Suprapubic skin (tissue), 4 donors: ENCODE data around the gene SPRTN. TPM values are rescaled to one million over a fixed set of nuclear protein-coding genes. Genes with fewer than 3 reads are reported as not detected.

ENCODE experiments used
- DNase-seq, 2 donors: peaks; one replicate each; pipeline ENCODE4 v3.0.0-alpha.2; 2019; ENCODE audit warnings: low spot score in 2 of 2
- H3K27ac ChIP-seq: fragments of 200-600 bp; sonication (generic); one replicate; pipeline ENCODE4 v1.5.1; 2019
- H3K27me3 ChIP-seq: fragments of 200-600 bp; sonication (generic); one replicate; pipeline ENCODE4 v1.5.1; 2019
- H3K36me3 ChIP-seq: fragments of 200-600 bp; sonication (generic); one replicate; pipeline ENCODE4 v1.5.1; 2019
- H3K4me1 ChIP-seq: fragments of 200-600 bp; sonication (generic); one replicate; pipeline ENCODE4 v1.5.1; 2019
- H3K4me3 ChIP-seq: fragments of 200-600 bp; sonication (generic); one replicate; pipeline ENCODE4 v1.5.1; 2019; ENCODE audit warnings: mild to moderate bottlenecking
- H3K9me3 ChIP-seq: fragments of 200-600 bp; sonication (generic); one replicate; pipeline ENCODE4 v1.5.1; 2019
- CTCF ChIP-seq, 2 donors: fragments of 200-600 bp in 1 of 2; fragments of 450-650 bp in 1 of 2; sonication (generic) in 1 of 2; IDR thresholded peaks; one replicate each; pipeline ENCODE4 v1.5.1; 2016 to 2019; ENCODE audit warnings: antibody characterized with exemption in 2 of 2, mild to moderate bottlenecking in 1 of 2, moderate library complexity in 1 of 2
- EP300 ChIP-seq: sonication (generic); formaldehyde crosslinking; IDR thresholded peaks from one replicate; pipeline ENCODE4 v1.6.1; 2017; ENCODE audit warnings: antibody characterized with exemption
- POLR2A ChIP-seq, 2 donors: fragments of 450-650 bp; IDR thresholded peaks; one replicate each; pipeline ENCODE4 v1.6.1; 2017; ENCODE audit warnings: antibody characterized with exemption in 2 of 2, mild to moderate bottlenecking in 2 of 2, moderate library complexity in 2 of 2
- POLR2AphosphoS5 ChIP-seq, 3 donors: sonication (generic); formaldehyde crosslinking; IDR thresholded peaks; one replicate each; pipeline ENCODE4 v1.6.1; 2017; ENCODE audit warnings: antibody characterized with exemption in 3 of 3
- WGBS: methylation state at CpG from one replicate; pipeline ENCODE4 v1.1.5; 2018; 5-methylcytosine and 5-hydroxymethylcytosine counted together
- total RNA-seq, 4 donors: library from RNA; depleted of rRNA; stranded (reverse); fragments of >200 nt; gene quantifications; one replicate each; pipeline ENCODE4 v1.1.0, GENCODE V29; 2016

SPRTN gene
- total RNA-seq, 4 donors from 2014 or later: 18.6 to 28.4 (median 22.8) TPM

- TF ChIP-seq POLR2AphosphoS5 (IDR thresholded peaks at IDR 0.05): no peak
- no peak for TF ChIP-seq CTCF (IDR thresholded peaks at IDR 0.05)
- TF ChIP-seq POLR2A (IDR thresholded peaks at IDR 0.05): no peak
- no peak for TF ChIP-seq EP300
- H3K27ac ChIP-seq: no peak overlapping the region
- H3K36me3 ChIP-seq: peaks cover 24% of the 10 kb centered on the region
- H3K9me3 ChIP-seq: no peaks in the 10 kb centered on the region
- WGBS: 69% methylated on average over 3 of the region's 3 CpGs
- no peak for DNase-seq
- H3K27me3 ChIP-seq: no peaks in the 10 kb centered on the region
- no peak overlapping the region for H3K4me3 ChIP-seq
- H3K4me1 ChIP-seq: no peaks in the 10 kb centered on the region
These were observed 31.2 kb downstream of the SPRTN start for GRCh38 chr1:231369282-231369681.

GRCh38 chr1:231372501-231372900 lies 34.4 kb downstream of the SPRTN start:
- Histone ChIP-seq H3K27ac (no peak overlapping the region), H3K4me1 (peaks cover 9% of the 10 kb centered on the region), H3K4me3 (no peak overlapping the region), H3K27me3 (no peaks in the 10 kb centered on the region), H3K36me3 (peaks cover 14% of the 10 kb centered on the region), H3K9me3 (no peaks in the 10 kb centered on the region)
- DNase-seq: no peak
- TF ChIP-seq POLR2A (IDR thresholded peaks at IDR 0.05) (no peak), EP300 (no peak), CTCF (IDR thresholded peaks at IDR 0.05) (no peak), POLR2AphosphoS5 (IDR thresholded peaks at IDR 0.05) (no peak)

GRCh38 chr1:231374394-231374793 lies 36.3 kb downstream of the SPRTN start:
- Histone ChIP-seq H3K9me3 (no peaks in the 10 kb centered on the region), H3K27ac (no peak overlapping the region), H3K4me1 (peaks cover 17% of the 10 kb centered on the region), H3K27me3 (no peaks in the 10 kb centered on the region), H3K4me3 (no peak overlapping the region), H3K36me3 (peaks cover 6% of the 10 kb centered on the region)
- WGBS: 91% methylated on average over 4 of the region's 4 CpGs
- no peak for DNase-seq
- TF ChIP-seq POLR2A (IDR thresholded peaks at IDR 0.05) (no peak), EP300 (no peak), CTCF (IDR thresholded peaks at IDR 0.05) (no peak), POLR2AphosphoS5 (IDR thresholded peaks at IDR 0.05) (no peak)

- peaks cover under 1% of the 10 kb centered on the region for H3K36me3 ChIP-seq
- no peak for DNase-seq
- H3K4me3 ChIP-seq: no peak overlapping the region
- H3K27ac ChIP-seq: no peak overlapping the region
- no peaks in the 10 kb centered on the region for H3K27me3 ChIP-seq
- H3K9me3 ChIP-seq: no peaks in the 10 kb centered on the region
- 75% methylated on average over 4 of the region's 4 CpGs for WGBS
- H3K4me1 ChIP-seq: peaks cover 17% of the 10 kb centered on the region
- TF ChIP-seq POLR2A (IDR thresholded peaks at IDR 0.05) (no peak), CTCF (IDR thresholded peaks at IDR 0.05) (no peak), POLR2AphosphoS5 (IDR thresholded peaks at IDR 0.05) (no peak), EP300 (no peak)
These were observed 38.0 kb downstream of the SPRTN start for GRCh38 chr1:231376101-231376500.

GRCh38 chr1:231376875-231377549 lies 38.9 kb downstream of the SPRTN start:
- WGBS: 58% methylated on average over 5 of the region's 5 CpGs

More at GRCh38 chr1:231376875-231377549, 38.9 kb downstream of the SPRTN start:
- Histone ChIP-seq H3K9me3 (no peaks in the 10 kb centered on the region), H3K36me3 (no peaks in the 10 kb centered on the region), H3K27me3 (no peaks in the 10 kb centered on the region), H3K4me1 (peaks cover 25% of the 10 kb centered on the region), H3K27ac (no peak overlapping the region), H3K4me3 (no peak overlapping the region)
- TF ChIP-seq POLR2A (IDR thresholded peaks at IDR 0.05) (no peak), CTCF (IDR thresholded peaks at IDR 0.05) (no peak), EP300 (no peak), POLR2AphosphoS5 (IDR thresholded peaks at IDR 0.05) (no peak)
- DNase-seq: no peak
